Measurements from ENCODE around the gene GTF3C5.

Gene GTF3C5

GRCh38 chr9:132998831-132999635 is 31.8 kb upstream of the GTF3C5 start:
- TF ChIP-seq, protein P1, sequence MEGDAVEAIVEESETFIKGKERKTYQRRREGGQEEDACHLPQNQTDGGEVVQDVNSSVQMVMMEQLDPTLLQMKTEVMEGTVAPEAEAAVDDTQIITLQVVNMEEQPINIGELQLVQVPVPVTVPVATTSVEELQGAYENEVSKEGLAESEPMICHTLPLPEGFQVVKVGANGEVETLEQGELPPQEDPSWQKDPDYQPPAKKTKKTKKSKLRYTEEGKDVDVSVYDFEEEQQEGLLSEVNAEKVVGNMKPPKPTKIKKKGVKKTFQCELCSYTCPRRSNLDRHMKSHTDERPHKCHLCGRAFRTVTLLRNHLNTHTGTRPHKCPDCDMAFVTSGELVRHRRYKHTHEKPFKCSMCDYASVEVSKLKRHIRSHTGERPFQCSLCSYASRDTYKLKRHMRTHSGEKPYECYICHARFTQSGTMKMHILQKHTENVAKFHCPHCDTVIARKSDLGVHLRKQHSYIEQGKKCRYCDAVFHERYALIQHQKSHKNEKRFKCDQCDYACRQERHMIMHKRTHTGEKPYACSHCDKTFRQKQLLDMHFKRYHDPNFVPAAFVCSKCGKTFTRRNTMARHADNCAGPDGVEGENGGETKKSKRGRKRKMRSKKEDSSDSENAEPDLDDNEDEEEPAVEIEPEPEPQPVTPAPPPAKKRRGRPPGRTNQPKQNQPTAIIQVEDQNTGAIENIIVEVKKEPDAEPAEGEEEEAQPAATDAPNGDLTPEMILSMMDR (IDR thresholded peaks at IDR 0.05; ENCODE audit: low read depth, low read length), result no peak
- H3K4me3 ChIP-seq (ENCODE audit: low read depth, low read length), result no peak overlapping the region

- TF ChIP-seq, protein P1 (IDR thresholded peaks at IDR 0.05; ENCODE audit: low read depth, low read length), result no peak
- no peak overlapping the region for H3K4me3 ChIP-seq (ENCODE audit: low read depth, low read length)
Observed at GRCh38 chr9:133002147-133003070, 28.4 kb upstream of the GTF3C5 start.

GRCh38 chr9:133003071-133003461 is 27.7 kb upstream of the GTF3C5 start:
- TF ChIP-seq, protein P1 (IDR thresholded peaks at IDR 0.05; ENCODE audit: low read depth, low read length), result no peak
- H3K4me3 ChIP-seq (ENCODE audit: low read depth, low read length), result no peak overlapping the region

- H3K4me3 ChIP-seq (ENCODE audit: low read depth, low read length), result no peak overlapping the region
- TF ChIP-seq, protein P1 (IDR thresholded peaks at IDR 0.05; ENCODE audit: low read depth, low read length), result no peak
Observed at GRCh38 chr9:133003671-133004090, 27.1 kb upstream of the GTF3C5 start.

DNA sequence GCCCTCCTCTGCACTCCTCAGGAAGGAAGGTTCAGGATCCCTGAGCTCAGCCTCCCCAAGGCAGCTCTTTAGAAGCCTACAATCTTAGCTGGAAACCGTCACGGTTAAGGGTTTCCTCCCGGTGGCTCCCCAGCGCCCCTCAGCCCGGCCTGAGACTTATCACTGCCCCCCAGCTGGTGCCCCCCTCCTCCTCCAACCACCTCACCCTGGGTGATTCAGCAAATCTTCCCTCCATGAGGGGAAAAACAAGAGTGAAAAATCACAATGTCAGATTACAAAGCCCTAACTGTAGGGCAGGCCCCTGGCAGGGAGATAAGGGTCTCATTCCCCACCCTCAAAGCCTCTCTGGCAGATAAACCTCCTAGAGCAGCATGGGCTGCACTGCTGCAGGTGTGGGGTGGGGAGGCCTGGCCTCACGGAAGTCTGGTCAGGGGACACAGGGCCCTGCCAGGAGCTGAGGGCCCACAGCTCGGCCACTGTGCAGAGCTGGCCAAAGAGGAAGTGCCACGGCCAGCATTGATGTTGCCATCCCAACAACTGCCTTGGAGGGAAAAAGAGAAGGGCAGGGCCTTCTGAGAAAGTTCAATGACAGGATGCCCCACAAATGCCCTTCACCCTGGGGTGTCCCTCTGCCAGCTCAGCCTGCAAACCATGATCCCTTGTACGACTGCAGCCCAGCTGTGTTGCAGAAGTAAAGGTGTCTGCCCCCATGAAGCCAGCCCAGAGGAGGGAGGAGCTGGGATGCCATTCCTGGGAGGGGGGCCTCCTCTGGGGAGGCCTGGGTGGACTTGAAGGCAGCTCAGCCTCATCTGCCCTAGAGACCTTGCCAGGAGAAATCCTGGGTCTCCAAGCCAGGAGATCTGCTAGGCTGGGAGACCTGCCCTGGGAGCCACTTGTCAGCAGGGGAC is 26.5 kb upstream of the GTF3C5 start:
- H3K4me3 ChIP-seq (ENCODE audit: low read depth, low read length), result no peak overlapping the region
- TF ChIP-seq, protein P1 (IDR thresholded peaks at IDR 0.05; ENCODE audit: low read depth, low read length), result no peak

DNA sequence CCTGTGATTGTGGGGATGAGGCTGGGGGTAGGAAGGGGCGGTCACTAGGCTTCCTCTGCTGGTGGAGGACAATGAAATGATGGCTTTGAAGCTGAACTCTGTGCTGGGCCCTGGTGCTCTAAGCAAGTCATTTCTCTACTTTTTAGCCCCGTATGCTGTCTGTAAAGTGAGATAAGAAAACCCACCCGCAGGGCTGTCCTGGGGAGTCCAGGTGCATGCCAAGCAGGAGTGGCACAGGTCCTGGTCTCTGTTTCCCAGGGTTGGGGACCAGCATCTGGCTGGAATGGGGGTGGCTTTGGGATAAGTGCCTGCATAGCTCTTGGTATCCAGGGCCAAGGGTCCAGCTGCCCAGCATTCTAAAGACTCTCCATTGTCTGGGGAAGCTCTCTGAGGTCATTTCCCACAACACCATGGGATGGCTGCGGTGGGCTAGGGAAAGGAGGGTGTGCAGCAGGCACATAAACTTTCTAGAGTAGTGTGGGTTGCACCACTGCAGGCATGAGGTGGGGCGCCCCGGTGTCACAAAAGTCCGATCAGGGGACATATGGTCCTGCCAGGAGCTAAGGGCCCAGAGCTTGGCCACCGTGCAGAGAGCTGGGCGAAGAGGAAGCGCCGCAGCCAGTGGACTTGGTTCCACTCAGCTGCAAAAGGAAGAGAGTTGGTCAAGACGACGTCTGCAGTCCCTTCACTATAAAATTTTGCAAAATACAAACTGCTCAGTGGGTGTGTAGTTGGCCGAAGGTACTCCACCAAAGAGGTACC is 25.6 kb upstream of the GTF3C5 start:
- H3K4me3 ChIP-seq (ENCODE audit: low read depth, low read length), result no peak overlapping the region
- TF ChIP-seq, protein P1 (IDR thresholded peaks at IDR 0.05; ENCODE audit: low read depth, low read length), result no peak

Data from WI38 (cell line).